Measurements from ENCODE around the gene ERVH48-1. TPM values are rescaled to one million over a fixed set of nuclear protein-coding genes. Genes with fewer than 3 reads are reported as not detected.
"Not testable (repeated sequence)": the region's sequence is repeated elsewhere in the genome, so short reads cannot be mapped to it uniquely, and the experiment has no call there.

The ERVH48-1 gene
- total RNA-seq, 1 donor from 2014 or later = 0.59 TPM

- TF ChIP-seq CTCF (IDR thresholded peaks at IDR 0.05; ENCODE audit: partially characterized antibody, unreplicated experiment) = no peak
- Mint-ChIP-seq H3K27me3 (ENCODE audit: unreplicated experiment) (peaks cover 8% of the 10 kb centered on the region), H3K4me3 (ENCODE audit: unreplicated experiment) (peak within 1 kb of the TSS; percentile 99), H3K4me1 (ENCODE audit: low read depth, unreplicated experiment) (peaks cover 16% of the 10 kb centered on the region), H3K27ac (ENCODE audit: unreplicated experiment) (peak within 1 kb of the TSS; percentile 94), H3K9me3 (ENCODE audit: unreplicated experiment) (peaks cover 10% of the 10 kb centered on the region), H3K36me3 (ENCODE audit: unreplicated experiment) (no peaks in the 10 kb centered on the region)
- peak; percentile 98 for DNase-seq
Observed at GRCh38 chr21:42878993-42879787, 46.2 kb downstream of the ERVH48-1 start, which contains the start of gene WDR4. Gene WDR4 (minus strand): TSS chr21:42879539. CDS start chr21:42879495, 44 bp downstream.

GRCh38 chr21:42878678-42878992 lies 46.8 kb downstream of the ERVH48-1 start:
- peaks cover 8% of the 10 kb centered on the region for H3K27me3 Mint-ChIP-seq (ENCODE audit: unreplicated experiment)
- peak overlapping the region; percentile 89 for H3K27ac Mint-ChIP-seq (ENCODE audit: unreplicated experiment)
- H3K4me3 Mint-ChIP-seq (ENCODE audit: unreplicated experiment) = peak overlapping the region; percentile 95
- no peaks in the 10 kb centered on the region for H3K36me3 Mint-ChIP-seq (ENCODE audit: unreplicated experiment)
- peaks cover 16% of the 10 kb centered on the region for H3K4me1 Mint-ChIP-seq (ENCODE audit: low read depth, unreplicated experiment)
- TF ChIP-seq CTCF (IDR thresholded peaks at IDR 0.05; ENCODE audit: partially characterized antibody, unreplicated experiment) = no peak
- no peak for DNase-seq
- peaks cover 10% of the 10 kb centered on the region for H3K9me3 Mint-ChIP-seq (ENCODE audit: unreplicated experiment)

DNA sequence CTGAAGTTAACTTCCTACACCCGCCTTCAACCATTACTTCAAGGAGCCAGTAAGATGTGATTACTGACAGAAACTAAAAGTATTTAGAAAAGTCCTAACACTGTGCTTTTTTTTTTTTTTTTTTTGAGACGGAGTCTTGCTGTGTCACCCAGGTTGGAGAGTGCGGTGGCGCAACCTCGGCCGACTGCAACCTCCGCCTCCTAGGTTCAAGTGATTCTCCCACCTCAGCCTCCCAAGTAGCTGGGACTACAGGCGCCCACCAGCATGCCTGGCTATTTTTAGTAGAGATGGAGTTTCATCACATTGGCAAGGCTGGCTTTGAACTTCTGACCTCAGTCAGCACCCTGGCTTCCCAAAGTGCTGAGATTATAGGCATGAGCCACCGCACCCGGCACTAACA lies 49.6 kb downstream of the ERVH48-1 start:
- Mint-ChIP-seq H3K4me1 (ENCODE audit: low read depth, unreplicated experiment) (peaks cover 12% of the 10 kb centered on the region), H3K9me3 (ENCODE audit: unreplicated experiment) (peaks cover 11% of the 10 kb centered on the region)
- not testable (repeated sequence) for DNase-seq; H3K27me3 Mint-ChIP-seq (ENCODE audit: unreplicated experiment); H3K27ac Mint-ChIP-seq (ENCODE audit: unreplicated experiment); H3K4me3 Mint-ChIP-seq (ENCODE audit: unreplicated experiment); H3K36me3 Mint-ChIP-seq (ENCODE audit: unreplicated experiment)

DNA sequence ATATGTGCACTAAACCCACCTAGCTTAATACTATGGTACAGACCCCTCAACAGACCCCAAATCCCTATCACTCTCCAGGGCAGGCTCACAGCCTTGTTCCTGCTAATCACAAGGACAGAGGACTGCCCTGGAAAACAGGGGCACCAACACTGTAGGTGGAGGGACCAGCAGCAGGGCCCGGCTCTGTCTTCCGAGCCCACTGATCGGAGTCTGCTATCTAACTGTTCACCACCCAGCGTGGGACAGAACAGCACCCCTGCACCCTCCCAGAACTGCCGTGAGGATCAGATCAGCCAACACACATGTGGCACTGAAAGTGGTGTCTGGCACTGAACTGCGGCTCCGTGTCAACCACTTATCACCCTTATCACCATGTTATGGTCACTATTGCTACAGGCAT lies 52.3 kb downstream of the ERVH48-1 start:
- no peak for TF ChIP-seq CTCF (IDR thresholded peaks at IDR 0.05; ENCODE audit: partially characterized antibody, unreplicated experiment)
- Mint-ChIP-seq H3K27ac (ENCODE audit: unreplicated experiment) (no peak overlapping the region), H3K9me3 (ENCODE audit: unreplicated experiment) (peaks cover 4% of the 10 kb centered on the region), H3K27me3 (ENCODE audit: unreplicated experiment) (peaks cover 3% of the 10 kb centered on the region), H3K4me3 (ENCODE audit: unreplicated experiment) (no peak overlapping the region), H3K36me3 (ENCODE audit: unreplicated experiment) (no peaks in the 10 kb centered on the region), H3K4me1 (ENCODE audit: low read depth, unreplicated experiment) (peaks cover 2% of the 10 kb centered on the region)
- DNase-seq = no peak

- peaks cover 5% of the 10 kb centered on the region for H3K27me3 Mint-ChIP-seq (ENCODE audit: unreplicated experiment)
- TF ChIP-seq CTCF (IDR thresholded peaks at IDR 0.05; ENCODE audit: partially characterized antibody, unreplicated experiment) = no peak
Observed at GRCh38 chr21:42868196-42868595, 57.2 kb downstream of the ERVH48-1 start.

More at GRCh38 chr21:42868196-42868595, 57.2 kb downstream of the ERVH48-1 start:
- H3K36me3 Mint-ChIP-seq (ENCODE audit: unreplicated experiment) = peaks cover under 1% of the 10 kb centered on the region
- no peak overlapping the region for H3K27ac Mint-ChIP-seq (ENCODE audit: unreplicated experiment)
- DNase-seq = no peak
- peaks cover 14% of the 10 kb centered on the region for H3K9me3 Mint-ChIP-seq (ENCODE audit: unreplicated experiment)
- H3K4me1 Mint-ChIP-seq (ENCODE audit: low read depth, unreplicated experiment) = peaks cover 20% of the 10 kb centered on the region
- H3K4me3 Mint-ChIP-seq (ENCODE audit: unreplicated experiment) = no peak overlapping the region

Small RNA genes within 50 kb of the gene (microRNA-seq; reads per million reads assigned to microRNA genes)
- not detected for gene MIR5692B (ENCODE audit: unreplicated experiment)

Other genes starting within 250 kb of the ERVH48-1 start
- gene WDR4, start 46.1 kb downstream of the ERVH48-1 start, total RNA-seq (ENCODE audit: unreplicated experiment) = 15.7 TPM
- gene NDUFV3, start 32.3 kb downstream of the ERVH48-1 start, total RNA-seq (ENCODE audit: unreplicated experiment) = 33.9 TPM
- 28.7 TPM for gene PKNOX1, start 48.9 kb upstream of the ERVH48-1 start, total RNA-seq (ENCODE audit: unreplicated experiment)
- 232 TPM for gene CBS, start 150.2 kb upstream of the ERVH48-1 start, total RNA-seq (ENCODE audit: unreplicated experiment)
- 31.9 TPM for gene U2AF1, start 181.9 kb upstream of the ERVH48-1 start, total RNA-seq (ENCODE audit: unreplicated experiment)
- gene CRYAA, start 243.4 kb upstream of the ERVH48-1 start, total RNA-seq (ENCODE audit: unreplicated experiment) = not detected